Suprapubic skin (tissue), 4 donors: Measurements from ENCODE around the gene ATG5. TPM values are rescaled to one million over a fixed set of nuclear protein-coding genes. Genes with fewer than 3 reads are reported as not detected.

Source experiments
- DNase-seq, 2 donors: peaks; one replicate each; pipeline ENCODE4 v3.0.0-alpha.2; 2019; ENCODE audit warnings: low spot score in 2 of 2
- H3K27ac ChIP-seq: fragments of 200-600 bp; sonication (generic); one replicate; pipeline ENCODE4 v1.5.1; 2019
- H3K27me3 ChIP-seq: fragments of 200-600 bp; sonication (generic); one replicate; pipeline ENCODE4 v1.5.1; 2019
- H3K36me3 ChIP-seq: fragments of 200-600 bp; sonication (generic); one replicate; pipeline ENCODE4 v1.5.1; 2019
- H3K4me1 ChIP-seq: fragments of 200-600 bp; sonication (generic); one replicate; pipeline ENCODE4 v1.5.1; 2019
- H3K4me3 ChIP-seq: fragments of 200-600 bp; sonication (generic); one replicate; pipeline ENCODE4 v1.5.1; 2019; ENCODE audit warnings: mild to moderate bottlenecking
- H3K9me3 ChIP-seq: fragments of 200-600 bp; sonication (generic); one replicate; pipeline ENCODE4 v1.5.1; 2019
- EP300 ChIP-seq: sonication (generic); formaldehyde crosslinking; IDR thresholded peaks from one replicate; pipeline ENCODE4 v1.6.1; 2017; ENCODE audit warnings: antibody characterized with exemption
- POLR2A ChIP-seq, 2 donors: fragments of 450-650 bp; IDR thresholded peaks; one replicate each; pipeline ENCODE4 v1.6.1; 2017; ENCODE audit warnings: antibody characterized with exemption in 2 of 2, mild to moderate bottlenecking in 2 of 2, moderate library complexity in 2 of 2
- POLR2AphosphoS5 ChIP-seq, 3 donors: sonication (generic); formaldehyde crosslinking; IDR thresholded peaks; one replicate each; pipeline ENCODE4 v1.6.1; 2017; ENCODE audit warnings: antibody characterized with exemption in 3 of 3
- WGBS: methylation state at CpG from one replicate; pipeline ENCODE4 v1.1.5; 2018; 5-methylcytosine and 5-hydroxymethylcytosine counted together
- total RNA-seq, 4 donors: library from RNA; depleted of rRNA; stranded (reverse); fragments of >200 nt; gene quantifications; one replicate each; pipeline ENCODE4 v1.1.0, GENCODE V29; 2016
- TF ChIP-seq, protein P1 (sequence below), 2 donors: fragments of 200-600 bp in 1 of 2; fragments of 450-650 bp in 1 of 2; sonication (generic) in 1 of 2; IDR thresholded peaks; one replicate each; pipeline ENCODE4 v1.5.1; 2016 to 2019; ENCODE audit warnings: antibody characterized with exemption in 2 of 2, mild to moderate bottlenecking in 1 of 2, moderate library complexity in 1 of 2

ATG5 gene
- total RNA-seq, 4 donors from 2014 or later = 18.1 to 25.7 (median 23.1) TPM

- no peaks in the 10 kb centered on the region for H3K9me3 ChIP-seq
- no peak overlapping the region for H3K27ac ChIP-seq
- DNase-seq = no peak
- H3K4me3 ChIP-seq = no peak overlapping the region
- no peaks in the 10 kb centered on the region for H3K27me3 ChIP-seq
- H3K36me3 ChIP-seq = no peaks in the 10 kb centered on the region
- 88% methylated on average over 4 of the region's 4 CpGs for WGBS
- peaks cover 3% of the 10 kb centered on the region for H3K4me1 ChIP-seq
- TF ChIP-seq EP300 (no peak), POLR2A (IDR thresholded peaks at IDR 0.05) (no peak), POLR2AphosphoS5 (IDR thresholded peaks at IDR 0.05) (no peak)
- TF ChIP-seq, protein P1, sequence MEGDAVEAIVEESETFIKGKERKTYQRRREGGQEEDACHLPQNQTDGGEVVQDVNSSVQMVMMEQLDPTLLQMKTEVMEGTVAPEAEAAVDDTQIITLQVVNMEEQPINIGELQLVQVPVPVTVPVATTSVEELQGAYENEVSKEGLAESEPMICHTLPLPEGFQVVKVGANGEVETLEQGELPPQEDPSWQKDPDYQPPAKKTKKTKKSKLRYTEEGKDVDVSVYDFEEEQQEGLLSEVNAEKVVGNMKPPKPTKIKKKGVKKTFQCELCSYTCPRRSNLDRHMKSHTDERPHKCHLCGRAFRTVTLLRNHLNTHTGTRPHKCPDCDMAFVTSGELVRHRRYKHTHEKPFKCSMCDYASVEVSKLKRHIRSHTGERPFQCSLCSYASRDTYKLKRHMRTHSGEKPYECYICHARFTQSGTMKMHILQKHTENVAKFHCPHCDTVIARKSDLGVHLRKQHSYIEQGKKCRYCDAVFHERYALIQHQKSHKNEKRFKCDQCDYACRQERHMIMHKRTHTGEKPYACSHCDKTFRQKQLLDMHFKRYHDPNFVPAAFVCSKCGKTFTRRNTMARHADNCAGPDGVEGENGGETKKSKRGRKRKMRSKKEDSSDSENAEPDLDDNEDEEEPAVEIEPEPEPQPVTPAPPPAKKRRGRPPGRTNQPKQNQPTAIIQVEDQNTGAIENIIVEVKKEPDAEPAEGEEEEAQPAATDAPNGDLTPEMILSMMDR (IDR thresholded peaks at IDR 0.05) = no peak
These were observed 145.4 kb downstream of the ATG5 start for GRCh38 chr6:106180208-106180607.

- Histone ChIP-seq H3K4me1 (peaks cover 3% of the 10 kb centered on the region), H3K4me3 (no peak overlapping the region), H3K9me3 (no peaks in the 10 kb centered on the region), H3K27me3 (no peaks in the 10 kb centered on the region), H3K36me3 (no peaks in the 10 kb centered on the region), H3K27ac (no peak overlapping the region)
- TF ChIP-seq POLR2AphosphoS5 (IDR thresholded peaks at IDR 0.05) (no peak), EP300 (no peak), POLR2A (IDR thresholded peaks at IDR 0.05) (no peak)
- TF ChIP-seq, protein P1 (IDR thresholded peaks at IDR 0.05) = no peak
- WGBS = 87% methylated on average over 3 of the region's 3 CpGs
- no peak for DNase-seq
These were observed 146.7 kb downstream of the ATG5 start for GRCh38 chr6:106178900-106179299.

GRCh38 chr6:106177786-106178185 is 147.8 kb downstream of the ATG5 start:
- Histone ChIP-seq H3K36me3 (no peaks in the 10 kb centered on the region), H3K4me3 (no peak overlapping the region), H3K27ac (no peak overlapping the region), H3K9me3 (no peaks in the 10 kb centered on the region), H3K27me3 (no peaks in the 10 kb centered on the region), H3K4me1 (peaks cover 3% of the 10 kb centered on the region)
- no peak for DNase-seq
- WGBS = 51% methylated on average over 2 of the region's 2 CpGs
- TF ChIP-seq, protein P1 (IDR thresholded peaks at IDR 0.05) = no peak
- TF ChIP-seq EP300 (no peak), POLR2A (IDR thresholded peaks at IDR 0.05) (no peak), POLR2AphosphoS5 (IDR thresholded peaks at IDR 0.05) (no peak)

- WGBS = 78% methylated on average over 2 of the region's 2 CpGs
These were observed 152.3 kb downstream of the ATG5 start for GRCh38 chr6:106173124-106173879.

More at GRCh38 chr6:106173124-106173879, 152.3 kb downstream of the ATG5 start:
- no peaks in the 10 kb centered on the region for H3K27me3 ChIP-seq
- TF ChIP-seq EP300 (no peak), POLR2A (IDR thresholded peaks at IDR 0.05) (no peak), POLR2AphosphoS5 (IDR thresholded peaks at IDR 0.05) (no peak)
- TF ChIP-seq, protein P1 (IDR thresholded peaks at IDR 0.05) = no peak
- no peak for DNase-seq
- no peak overlapping the region for H3K27ac ChIP-seq
- peaks cover 1% of the 10 kb centered on the region for H3K4me1 ChIP-seq
- H3K36me3 ChIP-seq = no peaks in the 10 kb centered on the region
- H3K4me3 ChIP-seq = no peak overlapping the region
- no peaks in the 10 kb centered on the region for H3K9me3 ChIP-seq
